NCI-H1105 (cell line): ENCODE results near the gene CCBE1.
"Not testable (repeated sequence)": the region's sequence is repeated elsewhere in the genome, so short reads cannot be mapped to it uniquely, and the experiment has no call there.

Experiments
- DNase-seq: peaks from one replicate; lab custom pipeline; 2025; lab: John Stamatoyannopoulos, UW

CCBE1 gene

DNA sequence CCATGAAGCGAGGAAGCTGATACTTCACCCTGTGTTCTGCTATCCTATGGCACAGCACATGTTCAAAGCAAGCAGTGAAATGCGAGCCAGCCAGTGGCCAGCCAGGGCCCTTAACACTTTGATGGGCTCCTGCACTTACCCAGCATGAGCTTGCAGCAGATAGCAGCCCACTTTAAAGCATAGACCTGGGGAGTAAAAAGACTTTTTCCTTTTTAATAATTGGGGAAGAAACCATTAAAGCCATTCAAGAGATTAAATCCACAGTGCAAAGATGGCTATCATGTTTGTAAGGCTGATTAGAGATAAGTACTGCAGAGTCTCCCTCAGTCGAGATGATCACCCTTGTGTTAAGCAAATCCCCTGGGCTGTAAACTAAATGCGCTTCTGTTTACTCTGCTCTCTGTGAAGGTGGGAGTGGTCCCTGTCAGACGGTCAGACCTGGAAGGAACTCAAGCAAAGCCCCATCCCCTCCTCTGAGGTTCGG is 15.7 kb downstream of the CCBE1 start:
- DNase-seq = no peak

GRCh38 chr18:59681051-59681450 is 16.2 kb downstream of the CCBE1 start:
- DNase-seq = no peak

- DNase-seq = no peak
Measured at GRCh38 chr18:59675346-59675745, 21.9 kb downstream of the CCBE1 start.

DNA sequence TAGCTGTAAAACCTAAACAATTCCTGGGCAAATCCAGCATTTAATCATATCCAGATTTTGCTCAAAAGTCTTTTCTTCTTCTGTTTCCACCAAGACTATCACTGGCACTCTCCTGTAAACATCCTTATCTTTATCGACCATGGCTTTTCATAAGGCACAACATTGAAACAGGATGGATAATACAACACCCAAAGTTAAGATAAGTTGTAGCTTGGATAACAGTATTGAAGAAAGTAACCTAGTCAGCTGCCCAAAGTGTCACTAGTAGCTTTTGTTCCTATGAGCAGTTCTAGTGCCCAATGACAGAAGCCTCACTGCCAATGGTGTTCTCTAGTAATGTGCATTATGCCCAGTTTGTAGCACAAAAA is 22.3 kb downstream of the CCBE1 start:
- no peak for DNase-seq

- DNase-seq = no peak
Measured at GRCh38 chr18:59674186-59674902, 22.9 kb downstream of the CCBE1 start.

- peak; percentile 87 for DNase-seq
Measured at GRCh38 chr18:59672235-59672711, 24.9 kb downstream of the CCBE1 start.

GRCh38 chr18:59671551-59671950 is 25.7 kb downstream of the CCBE1 start:
- no peak for DNase-seq

- no peak for DNase-seq
Measured at GRCh38 chr18:59669872-59670657, 27.2 kb downstream of the CCBE1 start.

DNA sequence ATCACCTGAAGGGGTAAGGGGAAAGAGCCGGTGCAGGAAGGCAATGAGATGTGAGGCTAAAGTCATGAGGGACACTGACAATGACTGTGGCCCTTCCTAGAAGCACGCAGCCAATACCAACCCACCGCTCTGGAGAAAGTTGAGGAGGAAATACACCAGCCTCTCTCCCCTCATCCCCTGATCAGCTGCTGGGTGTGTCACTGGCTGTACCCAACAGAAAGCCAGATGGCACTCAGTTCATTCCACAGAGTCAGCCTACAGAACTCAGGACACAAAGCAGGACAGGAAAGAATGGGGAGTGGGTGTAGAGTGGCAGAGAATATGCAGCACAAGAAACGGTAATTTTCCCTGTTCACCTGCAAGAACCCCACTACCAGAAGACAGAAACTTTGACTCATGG is 29.7 kb downstream of the CCBE1 start:
- DNase-seq = no peak

- not testable (repeated sequence) for DNase-seq
Measured at GRCh38 chr18:59666007-59666402, 31.2 kb downstream of the CCBE1 start.

- no peak for DNase-seq
Measured at GRCh38 chr18:59665057-59666006, 31.9 kb downstream of the CCBE1 start.

GRCh38 chr18:59664329-59664728 is 32.9 kb downstream of the CCBE1 start:
- no peak for DNase-seq

GRCh38 chr18:59663096-59663495 is 34.1 kb downstream of the CCBE1 start:
- DNase-seq = no peak

GRCh38 chr18:59661891-59662701 is 35.1 kb downstream of the CCBE1 start:
- peak; percentile 16 for DNase-seq

DNA sequence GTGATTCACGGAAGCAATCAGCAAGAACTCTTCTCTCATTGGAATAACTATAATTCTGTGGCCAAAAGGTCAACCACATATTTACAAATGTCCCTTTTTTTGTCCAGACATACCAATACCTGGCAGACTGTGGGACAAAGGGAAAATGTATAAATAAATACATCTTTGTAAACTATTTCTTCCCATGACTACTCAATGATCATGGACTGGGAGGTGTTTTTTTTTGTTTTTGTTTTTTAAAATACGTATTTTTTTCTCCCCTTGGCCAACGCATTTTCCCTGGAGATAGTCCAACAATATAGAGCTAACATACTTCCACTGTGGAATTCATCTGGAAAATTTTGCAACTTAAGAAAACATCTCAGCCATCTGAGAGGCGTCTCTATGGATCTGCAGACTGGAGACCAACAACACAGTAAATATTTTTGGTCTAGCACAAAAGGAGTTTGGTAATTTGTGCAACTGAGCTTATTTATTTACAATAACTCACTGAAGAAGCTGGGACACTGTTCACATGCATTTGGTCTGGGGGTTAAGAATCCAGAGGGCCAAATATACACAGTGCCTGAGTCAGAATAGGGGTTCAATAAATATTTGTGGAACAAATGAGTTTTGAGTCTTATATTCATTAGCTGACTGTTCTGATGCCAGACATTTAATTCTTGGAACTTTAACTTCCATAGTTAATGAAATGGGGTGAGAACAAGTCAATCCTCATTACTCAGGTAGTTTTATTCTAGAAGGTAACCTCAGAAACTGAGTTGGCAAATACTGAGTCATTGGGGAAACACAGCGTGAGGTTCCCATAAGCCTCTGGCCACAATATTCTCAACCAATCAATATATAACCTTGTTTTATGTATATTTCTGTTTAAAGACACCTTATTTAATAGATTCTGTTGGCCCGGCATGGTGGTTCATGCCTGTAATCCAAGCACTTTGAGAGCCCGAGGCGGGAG is 36.2 kb downstream of the CCBE1 start:
- no peak for DNase-seq

DNA sequence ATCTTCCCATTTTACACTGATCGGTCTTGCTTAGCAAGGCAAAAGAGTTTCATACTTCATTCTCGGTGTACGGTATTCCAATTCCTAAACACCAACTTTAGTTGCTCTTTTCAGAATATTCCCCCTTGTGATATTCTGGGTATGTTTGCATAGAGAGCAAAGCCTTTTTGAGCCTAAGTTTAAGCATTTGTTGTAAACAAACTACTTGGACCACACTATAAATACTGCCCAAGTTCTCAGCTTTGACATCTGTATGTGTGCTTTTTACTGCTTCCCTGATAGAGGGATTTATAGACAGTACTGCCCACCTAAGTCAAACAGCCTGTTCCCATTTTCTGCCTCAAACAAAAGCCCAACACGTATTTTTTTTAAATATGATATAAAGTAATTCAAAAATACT is 36.9 kb downstream of the CCBE1 start:
- no peak for DNase-seq

GRCh38 chr18:59659508-59660170 is 37.6 kb downstream of the CCBE1 start:
- no peak for DNase-seq

GRCh38 chr18:59658941-59659340 is 38.3 kb downstream of the CCBE1 start:
- DNase-seq = no peak

GRCh38 chr18:59657012-59657411 is 40.2 kb downstream of the CCBE1 start:
- no peak for DNase-seq
